Caco-2 (cell line): ENCODE measurements around the gene SRSF8. TPM values are rescaled to one million over a fixed set of nuclear protein-coding genes. Genes with fewer than 3 reads are reported as not detected.

ENCODE experiments used
- BruUV-seq: library from RNA; stranded (reverse); fragments of 400-500 nt; replicated peaks from 2 replicates; lab custom pipeline; 2021; lab: Mats Ljungman, UMichigan
- CTCF ChIA-PET: fragments of 300-600 bp; sonication (Branson Sonifier 250); formaldehyde crosslinking; loops from one replicate; lab custom pipeline; 2022; ENCODE audit warnings: antibody characterized with exemption; lab: Charles Lee
- POLR2A ChIA-PET: fragments of 300-600 bp; sonication (Branson Sonifier 250); formaldehyde crosslinking; loops from one replicate; lab custom pipeline; 2022; ENCODE audit warnings: antibody characterized with exemption; lab: Charles Lee
- DNase-seq, 2 experiments: peaks; one replicate each; pipeline versions ENCODE4 v3.0.0 to v3.0.0-alpha.2; 2020 to 2022
- H3K27me3 ChIP-seq: replicated peaks from 2 replicates; pipeline ENCODE4 v1.6.0; 2011; ENCODE audit warnings: low read length; ENCODE audit not compliant: control insufficient read depth, insufficient read depth
- H3K36me3 ChIP-seq: 2 replicates; pipeline ENCODE4 v1.5.1; 2011; ENCODE audit warnings: low read length; ENCODE audit not compliant: control insufficient read depth, insufficient read depth
- H3K4me1 ChIP-seq: fragments of 250-450 bp; sonication (Bioruptor Pico); 2 replicates; pipeline ENCODE4 v1.5.1; 2020; ENCODE audit warnings: mild to moderate bottlenecking
- H3K4me3 ChIP-seq: 2 replicates; pipeline ENCODE4 v1.5.1; 2011; ENCODE audit warnings: low read depth, mild to moderate bottlenecking, control low read depth, low read length
- H3K9me3 ChIP-seq: fragments of 250-450 bp; sonication (Bioruptor Pico); 2 replicates; pipeline ENCODE4 v1.5.1; 2020; ENCODE audit warnings: mild to moderate bottlenecking, moderate library complexity
- H3K27ac Mint-ChIP-seq: one replicate; pipeline ENCODE4 v1.8.0; 2022; ENCODE audit warnings: mixed read lengths; ENCODE audit not compliant: unreplicated experiment
- H3K27me3 Mint-ChIP-seq: one replicate; pipeline ENCODE4 v1.8.0; 2022; ENCODE audit warnings: mixed read lengths; ENCODE audit not compliant: insufficient read depth, unreplicated experiment
- H3K36me3 Mint-ChIP-seq: one replicate; pipeline ENCODE4 v1.8.0; 2022; ENCODE audit warnings: mild to moderate bottlenecking, mixed read lengths; ENCODE audit not compliant: insufficient read depth, unreplicated experiment
- H3K4me1 Mint-ChIP-seq: one replicate; pipeline ENCODE4 v1.8.0; 2022; ENCODE audit warnings: low read depth, mixed read lengths; ENCODE audit not compliant: unreplicated experiment
- H3K4me3 Mint-ChIP-seq: one replicate; pipeline ENCODE4 v1.8.0; 2022; ENCODE audit warnings: mild to moderate bottlenecking, moderate library complexity, mixed read lengths; ENCODE audit not compliant: unreplicated experiment
- H3K9me3 Mint-ChIP-seq: one replicate; pipeline ENCODE4 v1.8.0; 2022; ENCODE audit warnings: mixed read lengths; ENCODE audit not compliant: unreplicated experiment
- CTCF ChIP-seq, 2 experiments: fragments of 200-600 bp in 1 of 2; IDR thresholded peaks; 1 replicate in 1 of 2; 2 replicates in 1 of 2; pipeline versions ENCODE4 v1.5.1 to v1.8.0; 2011 to 2022; ENCODE audit warnings: antibody characterized with exemption in 1 of 2, control low read depth in 1 of 2, inconsistent platforms in 1 of 2, low read depth in 1 of 2, low read length in 1 of 2, mild to moderate bottlenecking in 1 of 2, moderate library complexity in 1 of 2; ENCODE audit not compliant: insufficient read depth in 1 of 2, severe bottlenecking in 1 of 2, unreplicated experiment in 1 of 2
- intact Hi-C: fragments of 100-400 bp; cut with micrococcal nuclease; formaldehyde crosslinking; loops from one replicate; pipeline ENCODE4 v1.10.0; 2022; ENCODE audit not compliant: unreplicated experiment
- total RNA-seq: library from RNA; stranded (reverse); gene quantifications from 2 replicates; pipeline ENCODE4 v1.2.3, GENCODE V29; 2022

Gene SRSF8
- total RNA-seq, 1 experiment from 2014 or later: 44.5 TPM

GRCh38 chr11:95092549-95093324 is 26.0 kb downstream of the SRSF8 start:
- BruUV-seq: no TSS peak
- TF ChIP-seq CTCF (IDR thresholded peaks at IDR 0.05; ENCODE audit: insufficient read depth in 1 of 2, low read depth in 1 of 2, low read length in 1 of 2, severe bottlenecking in 1 of 2, unreplicated experiment in 1 of 2): peak; percentile 85
- peak overlapping the region; percentile 48 for H3K4me3 Mint-ChIP-seq
- Histone ChIP-seq H3K36me3 (no peaks in the 10 kb centered on the region), H3K4me3 (no peak overlapping the region), H3K9me3 (no peaks in the 10 kb centered on the region), H3K4me1 (peaks cover 49% of the 10 kb centered on the region), H3K27me3 (no peaks in the 10 kb centered on the region)
- intact Hi-C loops: loop anchor here (1.0 kb wide), 2 partner anchors 23 to 59 kb away; no protein-coding TSS in a partner anchor
- peak; percentile 86 for DNase-seq
- CTCF ChIA-PET: interaction anchor here (0.6 to 3.3 kb wide), 9 partner anchors 12 to 697 kb away, joined by 3 to 33 read pairs (median 5); partner anchors contain the start of genes FAM76B and SRSF8
- H3K36me3 Mint-ChIP-seq: peaks cover 10% of the 10 kb centered on the region
- POLR2A ChIA-PET: interaction anchor here (0.6 to 4.9 kb wide), 4 partner anchors 12 to 127 kb away, joined by 3 to 62 read pairs (median 6); partner anchors contain the start of gene SRSF8
- peaks cover 2% of the 10 kb centered on the region for H3K27me3 Mint-ChIP-seq
- H3K9me3 Mint-ChIP-seq: no peaks in the 10 kb centered on the region
- peak overlapping the region; percentile 87 for H3K27ac Mint-ChIP-seq
- peaks cover 29% of the 10 kb centered on the region for H3K4me1 Mint-ChIP-seq

- no peak for DNase-seq
- Histone ChIP-seq H3K27me3 (no peaks in the 10 kb centered on the region), H3K9me3 (no peaks in the 10 kb centered on the region), H3K4me3 (no peak overlapping the region), H3K36me3 (no peaks in the 10 kb centered on the region), H3K4me1 (peaks cover 49% of the 10 kb centered on the region)
- Mint-ChIP-seq H3K4me1 (peaks cover 29% of the 10 kb centered on the region), H3K27me3 (peaks cover 2% of the 10 kb centered on the region), H3K27ac (peak overlapping the region; percentile 87), H3K4me3 (peak overlapping the region; percentile 48), H3K36me3 (peaks cover 9% of the 10 kb centered on the region), H3K9me3 (no peaks in the 10 kb centered on the region)
- POLR2A ChIA-PET: interaction anchor here (0.7 to 4.9 kb wide), 2 partner anchors 17 to 26 kb away, joined by 3 to 62 read pairs; partner anchors contain the start of gene SRSF8
- CTCF ChIA-PET: interaction anchor here (1.1 to 3.3 kb wide), 8 partner anchors 13 to 61 kb away, joined by 3 to 33 read pairs (median 6); partner anchors contain the start of gene SRSF8
- BruUV-seq: no TSS peak
- no peak for TF ChIP-seq CTCF (IDR thresholded peaks at IDR 0.05; ENCODE audit: insufficient read depth in 1 of 2, low read depth in 1 of 2, low read length in 1 of 2, severe bottlenecking in 1 of 2, unreplicated experiment in 1 of 2)
- intact Hi-C loops: loop anchor here (1.0 kb wide), 2 partner anchors 24 to 58 kb away; no protein-coding TSS in a partner anchor
Observed at GRCh38 chr11:95093548-95093947, 26.8 kb downstream of the SRSF8 start.

- Mint-ChIP-seq H3K4me3 (no peak overlapping the region), H3K4me1 (peaks cover 23% of the 10 kb centered on the region), H3K27ac (no peak overlapping the region), H3K27me3 (no peaks in the 10 kb centered on the region), H3K36me3 (no peaks in the 10 kb centered on the region), H3K9me3 (no peaks in the 10 kb centered on the region)
- ChIA-PET POLR2A (interaction anchor here (0.6 kb wide), 1 partner anchor 532 kb away, joined by 4 read pairs; no protein-coding TSS in a partner anchor), CTCF (interaction anchor here (1.1 kb wide), 1 partner anchor 28 kb away, joined by 3 read pairs; no protein-coding TSS in a partner anchor)
- no peaks in the 10 kb centered on the region for H3K36me3 ChIP-seq
- BruUV-seq: no TSS peak
- intact Hi-C loops: no loop called here
- H3K4me3 ChIP-seq: no peak overlapping the region
- no peak for DNase-seq
- H3K27me3 ChIP-seq: no peaks in the 10 kb centered on the region
- peaks cover 38% of the 10 kb centered on the region for H3K4me1 ChIP-seq
- H3K9me3 ChIP-seq: no peaks in the 10 kb centered on the region
- no peak for TF ChIP-seq CTCF (IDR thresholded peaks at IDR 0.05; ENCODE audit: insufficient read depth in 1 of 2, low read depth in 1 of 2, low read length in 1 of 2, severe bottlenecking in 1 of 2, unreplicated experiment in 1 of 2)
Observed at GRCh38 chr11:95095858-95096587, 29.3 kb downstream of the SRSF8 start.
